Tibial nerve (tissue), 4 donors: ENCODE measurements around the gene NCOA1. TPM values are rescaled to one million over a fixed set of nuclear protein-coding genes. Genes with fewer than 3 reads are reported as not detected.

Experiments
- DNase-seq, 2 donors: peaks; one replicate each; pipeline ENCODE4 v3.0.0-alpha.2; 2019; ENCODE audit warnings: low spot score in 2 of 2
- H3K27ac ChIP-seq, 4 donors: fragments of 200-600 bp; sonication (generic) in 3 of 4; one replicate each; pipeline ENCODE4 v1.5.1; 2017 to 2019; ENCODE audit warnings: mild to moderate bottlenecking in 1 of 4
- H3K27me3 ChIP-seq, 2 donors: fragments of 200-600 bp; sonication (generic) in 1 of 2; one replicate each; pipeline versions ENCODE4 v1.5.1 to v1.6.0; 2017 to 2019
- H3K36me3 ChIP-seq, 3 donors: fragments of 200-600 bp; sonication (generic); one replicate each; pipeline ENCODE4 v1.5.1; 2018 to 2019
- H3K4me1 ChIP-seq, 4 donors: fragments of 200-600 bp; sonication (generic) in 3 of 4; one replicate each; pipeline ENCODE4 v1.5.1; 2017 to 2019
- H3K4me3 ChIP-seq, 4 donors: fragments of 200-600 bp; sonication (generic) in 3 of 4; one replicate each; pipeline ENCODE4 v1.5.1; 2017 to 2019; ENCODE audit warnings: mild to moderate bottlenecking in 1 of 4, moderate library complexity in 1 of 4
- H3K9me3 ChIP-seq, 4 donors: fragments of 200-600 bp; sonication (generic) in 3 of 4; one replicate each; pipeline ENCODE4 v1.5.1; 2017 to 2019
- EP300 ChIP-seq, 2 donors: sonication (generic); formaldehyde crosslinking; IDR thresholded peaks; one replicate each; pipeline ENCODE4 v1.6.1; 2017; ENCODE audit warnings: antibody characterized with exemption in 2 of 2, mild to moderate bottlenecking in 1 of 2
- POLR2A ChIP-seq, 2 donors: fragments of 450-650 bp; IDR thresholded peaks; one replicate each; pipeline ENCODE4 v1.6.1; 2017; ENCODE audit warnings: antibody characterized with exemption in 2 of 2, mild to moderate bottlenecking in 2 of 2, moderate library complexity in 2 of 2
- WGBS, 2 donors: methylation state at CpG; one replicate each; pipeline ENCODE4 v1.1.5; 2018; 5-methylcytosine and 5-hydroxymethylcytosine counted together
- total RNA-seq, 4 donors: library from RNA; depleted of rRNA; stranded (reverse); fragments of >200 nt; gene quantifications; one replicate each; pipeline ENCODE4 v1.1.0, GENCODE V29; 2016
- TF ChIP-seq, protein P1 (sequence below), 5 experiments: fragments of 200-600 bp in 3 of 5; fragments of 450-650 bp in 2 of 5; sonication (generic) in 3 of 5; IDR thresholded peaks; one replicate each; pipeline ENCODE4 v1.5.1; 2016 to 2019; ENCODE audit warnings: antibody characterized with exemption in 5 of 5, mild to moderate bottlenecking in 3 of 5, moderate library complexity in 2 of 5

The NCOA1 gene
- total RNA-seq, 4 donors from 2014 or later: 57.0 to 78.9 (median 59.3) TPM

DNA sequence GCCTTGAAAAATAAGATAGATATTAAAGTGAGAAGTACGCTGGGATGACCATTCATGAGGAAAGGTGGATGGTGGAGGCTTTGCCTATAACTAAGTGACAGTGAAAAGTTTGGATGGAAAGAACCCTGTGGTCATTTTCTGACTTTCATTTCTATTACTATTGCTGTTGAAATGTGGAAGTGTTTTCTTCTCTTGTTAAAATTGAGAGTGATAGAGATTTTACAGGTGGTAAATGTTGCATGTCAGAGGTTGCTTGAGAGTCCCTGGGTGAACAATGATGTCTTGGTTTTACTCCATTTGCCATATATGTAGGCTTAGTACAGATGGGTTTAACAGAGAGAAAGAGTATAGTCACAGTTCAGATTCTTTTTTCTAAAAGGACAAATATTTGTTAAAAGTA is 18.4 kb downstream of the NCOA1 start:
- Histone ChIP-seq H3K36me3 (no peaks in the 10 kb centered on the region), H3K27me3 (no peaks in the 10 kb centered on the region), H3K4me1 (peaks cover 0 to 58% (median 21%) of the 10 kb centered on the region in 4 donors), H3K27ac (no peak overlapping the region), H3K9me3 (no peaks in the 10 kb centered on the region), H3K4me3 (no peak overlapping the region)
- TF ChIP-seq POLR2A (IDR thresholded peaks at IDR 0.05): no peak
- no peak for TF ChIP-seq EP300 (IDR thresholded peaks at IDR 0.05)
- TF ChIP-seq, protein P1, sequence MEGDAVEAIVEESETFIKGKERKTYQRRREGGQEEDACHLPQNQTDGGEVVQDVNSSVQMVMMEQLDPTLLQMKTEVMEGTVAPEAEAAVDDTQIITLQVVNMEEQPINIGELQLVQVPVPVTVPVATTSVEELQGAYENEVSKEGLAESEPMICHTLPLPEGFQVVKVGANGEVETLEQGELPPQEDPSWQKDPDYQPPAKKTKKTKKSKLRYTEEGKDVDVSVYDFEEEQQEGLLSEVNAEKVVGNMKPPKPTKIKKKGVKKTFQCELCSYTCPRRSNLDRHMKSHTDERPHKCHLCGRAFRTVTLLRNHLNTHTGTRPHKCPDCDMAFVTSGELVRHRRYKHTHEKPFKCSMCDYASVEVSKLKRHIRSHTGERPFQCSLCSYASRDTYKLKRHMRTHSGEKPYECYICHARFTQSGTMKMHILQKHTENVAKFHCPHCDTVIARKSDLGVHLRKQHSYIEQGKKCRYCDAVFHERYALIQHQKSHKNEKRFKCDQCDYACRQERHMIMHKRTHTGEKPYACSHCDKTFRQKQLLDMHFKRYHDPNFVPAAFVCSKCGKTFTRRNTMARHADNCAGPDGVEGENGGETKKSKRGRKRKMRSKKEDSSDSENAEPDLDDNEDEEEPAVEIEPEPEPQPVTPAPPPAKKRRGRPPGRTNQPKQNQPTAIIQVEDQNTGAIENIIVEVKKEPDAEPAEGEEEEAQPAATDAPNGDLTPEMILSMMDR (IDR thresholded peaks at IDR 0.05): no peak
- 95 to 96% methylated on average over 1 of the region's 1 CpG for WGBS, 2 donors
- DNase-seq: no peak

DNA sequence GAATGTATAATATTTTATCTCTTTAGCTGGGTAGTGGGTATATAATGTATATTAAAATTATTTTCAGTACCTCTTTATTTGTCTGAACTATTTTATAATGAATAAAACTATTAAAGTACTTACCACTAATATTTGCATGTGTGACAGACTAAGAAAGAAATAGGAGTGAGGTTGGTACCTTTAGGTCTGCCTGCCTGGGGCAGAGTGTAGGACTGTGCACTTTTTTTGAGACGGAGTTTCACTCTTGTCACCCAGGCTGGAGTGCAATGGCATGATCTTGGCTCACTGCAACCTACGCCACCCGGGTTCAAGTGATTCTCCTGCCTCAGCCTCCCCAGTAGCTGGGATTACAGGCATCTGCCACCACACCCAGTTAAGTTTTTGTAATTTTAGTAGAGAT is 18.8 kb downstream of the NCOA1 start:
- Histone ChIP-seq H3K27me3 (no peaks in the 10 kb centered on the region), H3K4me1 (peaks cover 0 to 53% (median 21%) of the 10 kb centered on the region in 4 donors), H3K27ac (no peak overlapping the region), H3K9me3 (no peaks in the 10 kb centered on the region), H3K4me3 (no peak overlapping the region), H3K36me3 (no peaks in the 10 kb centered on the region)
- TF ChIP-seq EP300 (IDR thresholded peaks at IDR 0.05): no peak
- TF ChIP-seq, protein P1 (IDR thresholded peaks at IDR 0.05): no peak
- no peak for DNase-seq
- 96 to 100% methylated on average over 3 of the region's 3 CpGs for WGBS, 2 donors

DNA sequence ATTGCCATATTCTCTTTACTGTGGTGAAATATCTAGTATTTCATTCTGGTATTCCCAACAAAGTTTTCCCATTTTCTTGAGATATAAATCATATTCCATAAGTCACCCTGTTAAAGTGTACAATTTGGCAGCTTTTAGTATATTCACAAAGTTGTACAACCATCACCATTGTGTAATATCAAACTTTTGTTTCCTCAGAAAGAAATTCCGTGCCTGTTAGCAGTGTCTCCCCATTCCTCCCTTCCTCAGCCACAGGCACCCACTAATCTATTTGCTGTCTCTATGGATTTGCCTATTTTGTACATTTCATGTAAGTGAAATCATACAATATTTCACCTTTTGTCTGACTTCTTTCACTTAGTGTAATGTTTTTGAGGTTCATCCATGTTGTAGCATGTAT is 19.7 kb downstream of the NCOA1 start:
- H3K27ac ChIP-seq: no peak overlapping the region
- peaks cover 0 to 60% (median 21%) of the 10 kb centered on the region in 4 donors for H3K4me1 ChIP-seq
- WGBS, 2 donors: 73 to 76% methylated on average over 1 of the region's 1 CpG
- DNase-seq: no peak
- no peaks in the 10 kb centered on the region for H3K9me3 ChIP-seq
- H3K36me3 ChIP-seq: no peaks in the 10 kb centered on the region
- TF ChIP-seq EP300 (IDR thresholded peaks at IDR 0.05) (no peak), POLR2A (IDR thresholded peaks at IDR 0.05) (no peak)
- no peak overlapping the region for H3K4me3 ChIP-seq
- H3K27me3 ChIP-seq: no peaks in the 10 kb centered on the region

DNA sequence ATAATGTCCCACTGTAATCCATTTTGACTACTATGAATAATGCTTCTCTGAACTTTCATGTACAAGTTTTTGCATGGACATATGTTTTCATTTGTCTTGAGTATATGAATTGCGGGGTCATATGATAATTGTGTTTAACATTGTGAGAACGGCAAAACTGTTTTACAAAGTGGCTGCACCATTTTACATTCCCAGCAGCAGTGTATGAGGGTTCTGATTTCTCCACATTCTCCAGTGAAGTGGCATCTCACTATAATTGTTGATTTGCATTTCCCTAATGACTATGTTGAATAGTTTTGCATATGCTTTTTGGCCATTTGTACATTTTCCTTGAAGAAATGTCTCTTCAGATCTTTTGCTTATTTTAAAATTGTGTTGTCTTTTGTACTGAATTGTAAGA is 20.1 kb downstream of the NCOA1 start:
- H3K4me3 ChIP-seq: no peak overlapping the region
- H3K4me1 ChIP-seq: peaks cover 0 to 59% (median 20%) of the 10 kb centered on the region in 4 donors
- H3K27ac ChIP-seq: no peak overlapping the region
- no peaks in the 10 kb centered on the region for H3K36me3 ChIP-seq
- 59 to 62% methylated on average over 2 of the region's 2 CpGs for WGBS, 2 donors
- H3K9me3 ChIP-seq: no peaks in the 10 kb centered on the region
- DNase-seq: no peak
- TF ChIP-seq, protein P1 (IDR thresholded peaks at IDR 0.05): no peak
- TF ChIP-seq EP300 (IDR thresholded peaks at IDR 0.05) (no peak), POLR2A (IDR thresholded peaks at IDR 0.05) (no peak)
- no peaks in the 10 kb centered on the region for H3K27me3 ChIP-seq

DNA sequence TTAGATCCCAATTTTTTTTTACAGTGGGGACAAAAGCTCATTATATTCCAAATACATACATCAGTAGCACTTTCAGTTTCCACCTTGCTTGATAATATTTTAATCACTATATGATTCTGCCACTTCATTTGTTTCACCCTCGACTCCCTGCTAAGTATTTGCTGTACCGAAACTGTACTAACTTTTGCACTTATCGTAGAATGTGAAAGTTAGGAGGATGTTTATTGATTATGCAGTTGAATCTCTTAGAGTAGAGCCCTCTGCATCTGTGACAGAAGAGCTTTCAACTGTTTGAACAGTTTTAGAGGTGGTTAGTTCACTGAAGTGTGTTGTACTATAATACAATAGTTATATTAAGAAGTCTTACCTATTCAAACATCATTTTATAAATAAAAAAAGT is 20.8 kb downstream of the NCOA1 start:
- Histone ChIP-seq H3K27ac (no peak overlapping the region), H3K27me3 (no peaks in the 10 kb centered on the region), H3K9me3 (no peaks in the 10 kb centered on the region), H3K36me3 (no peaks in the 10 kb centered on the region), H3K4me1 (peaks cover 0 to 55% (median 18%) of the 10 kb centered on the region in 4 donors), H3K4me3 (no peak overlapping the region)
- DNase-seq: no peak
- TF ChIP-seq EP300 (IDR thresholded peaks at IDR 0.05) (no peak), POLR2A (IDR thresholded peaks at IDR 0.05) (no peak)
- TF ChIP-seq, protein P1 (IDR thresholded peaks at IDR 0.05): no peak
- WGBS, 2 donors: 69 to 70% methylated on average over 3 of the region's 3 CpGs

DNA sequence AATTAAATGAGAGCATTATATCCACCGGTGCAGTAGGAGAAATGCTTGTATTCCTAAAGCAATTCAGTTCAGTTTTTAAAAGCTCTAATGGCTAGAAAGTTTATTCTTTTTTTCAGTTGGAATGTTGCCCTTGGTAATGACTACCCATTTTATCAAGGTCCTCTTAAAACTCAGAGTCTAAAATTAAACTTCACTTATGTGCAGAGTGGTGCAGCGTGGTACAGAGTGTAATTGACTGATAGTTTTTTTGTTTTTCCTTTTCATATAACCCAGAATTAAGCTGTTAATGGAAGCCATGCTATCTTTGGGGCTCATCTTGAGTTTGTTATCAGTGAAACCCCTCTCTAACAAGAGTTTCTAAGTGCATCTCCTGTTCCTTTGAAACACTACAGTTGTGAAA is 21.4 kb downstream of the NCOA1 start:
- no peak for TF ChIP-seq POLR2A (IDR thresholded peaks at IDR 0.05)
- TF ChIP-seq, protein P1 (IDR thresholded peaks at IDR 0.05): no peak
- TF ChIP-seq EP300 (IDR thresholded peaks at IDR 0.05): no peak
- Histone ChIP-seq H3K27me3 (no peaks in the 10 kb centered on the region), H3K9me3 (no peaks in the 10 kb centered on the region), H3K36me3 (no peaks in the 10 kb centered on the region), H3K27ac (no peak overlapping the region), H3K4me3 (no peak overlapping the region), H3K4me1 (peaks cover 0 to 57% (median 18%) of the 10 kb centered on the region in 4 donors)
- no peak for DNase-seq
- WGBS, 2 donors: 37 to 39% methylated on average over 2 of the region's 2 CpGs
